Endothelial cell of umbilical vein (primary cell): ENCODE data around the gene CFAP300. TPM values are rescaled to one million over a fixed set of nuclear protein-coding genes. Genes with fewer than 3 reads are reported as not detected.

Experiments
- BruUV-seq: library from RNA; stranded (reverse); fragments of 400-500 nt; replicated peaks from 2 replicates; lab custom pipeline; 2021; lab: Mats Ljungman, UMichigan
- CTCF ChIA-PET: fragments of 300-600, 350-600 bp; sonication (Branson Sonifier 250); formaldehyde crosslinking; loops from one replicate; lab custom pipeline; 2021; ENCODE audit warnings: antibody characterized with exemption, inconsistent platforms; lab: Charles Lee
- POLR2A ChIA-PET: fragments of 300-600, 350-600 bp; sonication (Branson Sonifier 250); formaldehyde crosslinking; loops from one replicate; lab custom pipeline; 2021; ENCODE audit warnings: antibody characterized with exemption, inconsistent platforms; lab: Charles Lee
- DNase-seq: peaks from one replicate; pipeline ENCODE4 v3.0.0-alpha.2; 2011; ENCODE audit warnings: low read depth, low spot score
- FAIRE-seq: peaks from 2 replicates; lab custom pipeline; 2011; peaks lifted over from hg19 to GRCh38; lab: Jason Lieb, UNC
- H2AFZ ChIP-seq: 2 replicates; pipeline ENCODE4 v1.6.0; 2012; ENCODE audit warnings: low read depth, low read length, control low read depth, inconsistent platforms
- H3K27ac ChIP-seq: 2 replicates; pipeline ENCODE4 v1.5.1; 2011; ENCODE audit warnings: low read depth, mild to moderate bottlenecking, control low read depth, low read length, moderate library complexity; ENCODE audit not compliant: insufficient read depth
- H3K27me3 ChIP-seq, 2 experiments: 2 replicates each; pipeline versions ENCODE4 v1.6.0 to v1.6.1; 2011; ENCODE audit warnings: low read length in 2 of 2, mixed read lengths in 1 of 2; ENCODE audit not compliant: control insufficient read depth in 2 of 2, insufficient read depth in 2 of 2
- H3K36me3 ChIP-seq, 2 experiments: 2 replicates in 1 of 2; 3 replicates in 1 of 2; pipeline ENCODE4 v1.5.1; 2011; ENCODE audit warnings: low read length in 2 of 2, mild to moderate bottlenecking in 1 of 2, moderate library complexity in 1 of 2; ENCODE audit not compliant: control insufficient read depth in 2 of 2, insufficient read depth in 2 of 2; ENCODE audit errors: extremely low read depth in 1 of 2
- H3K4me1 ChIP-seq: 3 replicates; pipeline ENCODE4 v1.5.1; 2011; ENCODE audit warnings: mild to moderate bottlenecking, low read length; ENCODE audit not compliant: control insufficient read depth, insufficient read depth; ENCODE audit errors: extremely low read depth
- H3K4me2 ChIP-seq: 2 replicates; pipeline ENCODE4 v1.6.1; 2011; ENCODE audit warnings: low read length, control low read depth, mixed read lengths; ENCODE audit not compliant: insufficient read depth
- H3K4me3 ChIP-seq, 3 experiments: fragments of 200-600 bp in 1 of 3; sonication (generic), shearing (Covaris generic) in 1 of 3; replicated peaks in 1 of 3; 2 replicates each; pipeline ENCODE4 v1.5.1; 2011 to 2016; ENCODE audit warnings: control low read depth in 3 of 3, low read length in 3 of 3, mild to moderate bottlenecking in 2 of 3, inconsistent platforms in 1 of 3, low read depth in 1 of 3, moderate library complexity in 1 of 3; ENCODE audit not compliant: insufficient read depth in 1 of 3
- H3K79me2 ChIP-seq: 2 replicates; pipeline ENCODE4 v1.6.0; 2012; ENCODE audit warnings: low read length, inconsistent platforms; ENCODE audit not compliant: control insufficient read depth, insufficient read depth
- H3K9ac ChIP-seq: replicated peaks from 2 replicates; pipeline ENCODE3; 2011; ENCODE audit warnings: low read length, control low read depth; ENCODE audit not compliant: insufficient read depth; ENCODE audit errors: extremely low read depth
- H3K9me1 ChIP-seq: replicated peaks from 3 replicates; pipeline ENCODE4 v1.6.0; 2011; ENCODE audit warnings: mild to moderate bottlenecking, low read length; ENCODE audit not compliant: control insufficient read depth, insufficient read depth; ENCODE audit errors: extremely low read depth
- H3K9me3 ChIP-seq: replicated peaks from 2 replicates; pipeline ENCODE4 v1.5.1; 2012; ENCODE audit warnings: low read length, inconsistent platforms; ENCODE audit not compliant: control insufficient read depth, insufficient read depth
- H4K20me1 ChIP-seq: replicated peaks from 2 replicates; pipeline ENCODE3; 2011; ENCODE audit warnings: mild to moderate bottlenecking, low read length; ENCODE audit not compliant: control insufficient read depth, insufficient read depth; ENCODE audit errors: extremely low read depth
- CTCF ChIP-seq, 2 donors: IDR thresholded peaks; 1 replicate in 1 of 2; 2 replicates in 1 of 2; pipeline ENCODE4 v1.5.1; 2011; ENCODE audit warnings: low read length in 2 of 2, mild to moderate bottlenecking in 2 of 2, moderate library complexity in 2 of 2, control low read depth in 1 of 2, inconsistent platforms in 1 of 2, low read depth in 1 of 2; ENCODE audit not compliant: insufficient read depth in 1 of 2; ENCODE audit errors: extremely low read depth in 1 of 2
- EZH2 ChIP-seq: IDR thresholded peaks from 2 replicates; pipeline ENCODE4 v1.6.1; 2012; ENCODE audit warnings: borderline replicate concordance, low read depth, mild to moderate bottlenecking, moderate library complexity, low read length, inconsistent platforms; ENCODE audit not compliant: severe bottlenecking
- FOS ChIP-seq: IDR thresholded peaks from 2 replicates; pipeline ENCODE4 v1.6.1; 2011; ENCODE audit warnings: mild to moderate bottlenecking, low read length, moderate library complexity, borderline replicate concordance; ENCODE audit not compliant: insufficient read depth
- GATA2 ChIP-seq: IDR thresholded peaks from 2 replicates; pipeline ENCODE4 v1.7.0; 2011; ENCODE audit warnings: low read depth, mild to moderate bottlenecking, moderate library complexity, mixed read lengths, low read length; ENCODE audit not compliant: insufficient read length, insufficient read depth
- JUN ChIP-seq: IDR thresholded peaks from 2 replicates; pipeline ENCODE4 v1.6.1; 2011; ENCODE audit warnings: borderline replicate concordance, low read depth; ENCODE audit not compliant: insufficient read length, insufficient read depth
- MAX ChIP-seq: IDR thresholded peaks from 2 replicates; pipeline ENCODE4 v1.6.1; 2011; ENCODE audit not compliant: insufficient read depth, insufficient read length
- MYC ChIP-seq: IDR thresholded peaks from one replicate; pipeline ENCODE4 v1.6.1; 2011; ENCODE audit warnings: mild to moderate bottlenecking, low read depth, low read length
- POLR2A ChIP-seq: IDR thresholded peaks from 2 replicates; pipeline ENCODE4 v1.6.1; 2012; ENCODE audit warnings: low read depth, mild to moderate bottlenecking, control low read depth, low read length
- POLR2AphosphoS5 ChIP-seq: IDR thresholded peaks from 2 replicates; pipeline ENCODE4 v1.6.1; 2012; ENCODE audit warnings: low read depth, mild to moderate bottlenecking, control low read depth, low read length, moderate library complexity; ENCODE audit not compliant: insufficient read depth
- dilution Hi-C: fragments of 300-500 bp; cut with MboI; formaldehyde crosslinking; loops from one replicate; pipeline ENCODE4 v1.15.0; 2019; ENCODE audit warnings: low sequenced_read_pairs; ENCODE audit not compliant: extremely low pct_ligation_motif_present
- intact Hi-C: fragments of 100-400 bp; cut with micrococcal nuclease; formaldehyde crosslinking; loops from one replicate; pipeline ENCODE4 v1.10.0; 2022
- polyA plus RNA-seq, 4 experiments: library from polyadenylated mRNA; depleted of rRNA in 3 of 4; stranded (reverse) in 3 of 4; unstranded in 1 of 4; fragments of >200 nt; gene quantifications; 2 replicates each; pipeline versions ENCODE4 v1.2.1 to v1.2.3, GENCODE V29; 2011 to 2012; ENCODE audit warnings: missing spikeins in 1 of 4
- total RNA-seq: library from RNA; stranded (reverse); gene quantifications from 2 replicates; pipeline ENCODE4 v1.2.3, GENCODE V29; 2021

The CFAP300 gene
- total and polyA plus RNA-seq, 2 donors (not counting 3 experiments of a cell fraction or from before 2014, with no cell fraction given), result 0.07 TPM; not detected in 1

GRCh38 chr11:102017026-102017425 lies 30.2 kb upstream of the CFAP300 start:
- CTCF ChIA-PET, result interaction anchor here (0.8 to 2.4 kb wide), 3 partner anchors 9 to 156 kb away, joined by 3 to 23 read pairs (median 3); no protein-coding TSS in a partner anchor
- TF ChIP-seq MAX, result no peak
- no peak for TF ChIP-seq POLR2A
- TF ChIP-seq GATA2, result no peak
- TF ChIP-seq POLR2AphosphoS5, result no peak
- TF ChIP-seq CTCF (IDR thresholded peaks at IDR 0.05; ENCODE audit: extremely low read depth in 1 of 2, insufficient read depth in 1 of 2, low read depth in 1 of 2, low read length in 2 of 2), result no peak
- no peak for TF ChIP-seq JUN
- no peak for TF ChIP-seq EZH2
- no peak for TF ChIP-seq FOS
- TF ChIP-seq MYC, result no peak
- Histone ChIP-seq H4K20me1 (no peaks in the 10 kb centered on the region), H3K4me2 (no peak overlapping the region), H3K36me3 (no peaks in the 10 kb centered on the region), H3K27me3 (no peaks in the 10 kb centered on the region), H3K9me3 (no peaks in the 10 kb centered on the region), H3K9ac (no peak overlapping the region), H3K9me1 (no peaks in the 10 kb centered on the region), H2AFZ (no peak overlapping the region), H3K4me3 (no peak overlapping the region), H3K27ac (no peak overlapping the region), H3K4me1 (no peaks in the 10 kb centered on the region), H3K79me2 (no peaks in the 10 kb centered on the region)
- POLR2A ChIA-PET, result no interaction called here
- no TSS peak for BruUV-seq
- no peak for FAIRE-seq
- no peak for DNase-seq
- intact Hi-C loops, result no loop called here
- dilution Hi-C loops, result no loop called here
